Adipocyte (in vitro differentiated cells): Measurements from ENCODE around the gene CFAP20.
"Not testable (repeated sequence)": the region's sequence is repeated elsewhere in the genome, so short reads cannot be mapped to it uniquely, and the experiment has no call there.

Experiments used
- DNase-seq: peaks from one replicate; pipeline ENCODE4 v3.0.0-alpha.2; 2015; ENCODE audit warnings: low read depth
- H3K27me3 ChIP-seq: replicated peaks from 2 replicates; pipeline ENCODE4 v1.7.0; 2013; ENCODE audit warnings: mild to moderate bottlenecking, low read length, moderate library complexity; ENCODE audit not compliant: control insufficient read depth, insufficient read depth
- H3K36me3 ChIP-seq: 2 replicates; pipeline ENCODE4 v1.7.0; 2013; ENCODE audit warnings: low read length, mild to moderate bottlenecking, moderate library complexity; ENCODE audit not compliant: control insufficient read depth, insufficient read depth, severe bottlenecking
- H3K4me1 ChIP-seq: 2 replicates; pipeline ENCODE4 v1.7.0; 2013; ENCODE audit warnings: mild to moderate bottlenecking, low read length, moderate library complexity; ENCODE audit not compliant: control insufficient read depth, insufficient read depth
- H3K4me3 ChIP-seq: 2 replicates; pipeline ENCODE4 v1.7.0; 2013; ENCODE audit warnings: mild to moderate bottlenecking, low read length, moderate library complexity
- H3K9ac ChIP-seq: 2 replicates; pipeline ENCODE4 v1.7.0; 2013; ENCODE audit warnings: mild to moderate bottlenecking, low read length, moderate library complexity
- H3K9me3 ChIP-seq: 2 replicates; pipeline ENCODE4 v1.7.0; 2013; ENCODE audit warnings: mild to moderate bottlenecking, low read length, moderate library complexity; ENCODE audit not compliant: control insufficient read depth

CFAP20 gene

GRCh38 chr16:58094791-58095574, 34.2 kb downstream of the CFAP20 start:
- DNase-seq, result no peak
- Histone ChIP-seq H3K4me1 (no peaks in the 10 kb centered on the region), H3K9me3 (no peaks in the 10 kb centered on the region), H3K9ac (no peak overlapping the region), H3K4me3 (no peak overlapping the region), H3K27me3 (peaks cover 30% of the 10 kb centered on the region), H3K36me3 (no peaks in the 10 kb centered on the region)

GRCh38 chr16:58094026-58094425, 35.2 kb downstream of the CFAP20 start:
- Histone ChIP-seq H3K4me1 (no peaks in the 10 kb centered on the region), H3K9me3 (no peaks in the 10 kb centered on the region), H3K36me3 (no peaks in the 10 kb centered on the region), H3K4me3 (no peak overlapping the region), H3K9ac (no peak overlapping the region), H3K27me3 (peaks cover 30% of the 10 kb centered on the region)
- no peak for DNase-seq

- not testable (repeated sequence) for H3K36me3 ChIP-seq, DNase-seq, H3K4me1 ChIP-seq, H3K9me3 ChIP-seq, H3K9ac ChIP-seq, H3K4me3 ChIP-seq
- peaks cover 26% of the 10 kb centered on the region for H3K27me3 ChIP-seq
These were observed 38.8 kb downstream of the CFAP20 start for GRCh38 chr16:58090396-58090795.

- H3K9ac ChIP-seq, result no peak overlapping the region
- no peak overlapping the region for H3K4me3 ChIP-seq
- no peaks in the 10 kb centered on the region for H3K9me3 ChIP-seq
- DNase-seq, result no peak
- no peaks in the 10 kb centered on the region for H3K36me3 ChIP-seq
- peaks cover 14% of the 10 kb centered on the region for H3K27me3 ChIP-seq
- no peaks in the 10 kb centered on the region for H3K4me1 ChIP-seq
These were observed 41.1 kb downstream of the CFAP20 start for GRCh38 chr16:58088091-58088490.

GRCh38 chr16:58087209-58087913, 41.8 kb downstream of the CFAP20 start:
- no peak overlapping the region for H3K4me3 ChIP-seq
- DNase-seq, result no peak
- no peaks in the 10 kb centered on the region for H3K4me1 ChIP-seq

GRCh38 chr16:58086381-58087208, 42.6 kb downstream of the CFAP20 start:
- Histone ChIP-seq H3K36me3 (no peaks in the 10 kb centered on the region), H3K4me3 (no peak overlapping the region), H3K4me1 (no peaks in the 10 kb centered on the region), H3K9ac (no peak overlapping the region), H3K27me3 (peaks cover 7% of the 10 kb centered on the region), H3K9me3 (no peaks in the 10 kb centered on the region)
- DNase-seq, result no peak

More at GRCh38 chr16:58087209-58087913, 41.8 kb downstream of the CFAP20 start:
- no peaks in the 10 kb centered on the region for H3K9me3 ChIP-seq
- H3K9ac ChIP-seq, result no peak overlapping the region
- H3K27me3 ChIP-seq, result peaks cover 10% of the 10 kb centered on the region
- H3K36me3 ChIP-seq, result no peaks in the 10 kb centered on the region

- Histone ChIP-seq H3K4me3 (no peak overlapping the region), H3K27me3 (peaks cover 7% of the 10 kb centered on the region), H3K9ac (no peak overlapping the region), H3K9me3 (no peaks in the 10 kb centered on the region), H3K36me3 (no peaks in the 10 kb centered on the region), H3K4me1 (no peaks in the 10 kb centered on the region)
- no peak for DNase-seq
These were observed 43.5 kb downstream of the CFAP20 start for GRCh38 chr16:58085584-58086251.

- Histone ChIP-seq H3K4me1 (no peaks in the 10 kb centered on the region), H3K9me3 (no peaks in the 10 kb centered on the region), H3K4me3 (no peak overlapping the region), H3K36me3 (no peaks in the 10 kb centered on the region), H3K9ac (no peak overlapping the region), H3K27me3 (peaks cover 7% of the 10 kb centered on the region)
- no peak for DNase-seq
These were observed 44.0 kb downstream of the CFAP20 start for GRCh38 chr16:58085171-58085570.

GRCh38 chr16:58084635-58085034, 44.5 kb downstream of the CFAP20 start:
- H3K36me3 ChIP-seq, result no peaks in the 10 kb centered on the region

GRCh38 chr16:58082381-58082780, 46.8 kb downstream of the CFAP20 start:
- Histone ChIP-seq H3K4me3 (no peak overlapping the region), H3K36me3 (no peaks in the 10 kb centered on the region), H3K27me3 (peaks cover 3% of the 10 kb centered on the region), H3K9ac (no peak overlapping the region), H3K9me3 (peaks cover 3% of the 10 kb centered on the region), H3K4me1 (no peaks in the 10 kb centered on the region)
- no peak for DNase-seq

More at GRCh38 chr16:58084635-58085034, 44.5 kb downstream of the CFAP20 start:
- DNase-seq, result no peak
- no peaks in the 10 kb centered on the region for H3K9me3 ChIP-seq
- H3K4me3 ChIP-seq, result no peak overlapping the region
- peaks cover 7% of the 10 kb centered on the region for H3K27me3 ChIP-seq
- H3K4me1 ChIP-seq, result no peaks in the 10 kb centered on the region
- no peak overlapping the region for H3K9ac ChIP-seq
